NT2/D1 (cell line): ENCODE results near the gene TRIM8.

Source experiments
- DNase-seq: peaks from one replicate; pipeline ENCODE4 v3.0.0-alpha.2; 2011; ENCODE audit warnings: low read depth, low spot score
- H3K27me3 ChIP-seq: 2 replicates; pipeline ENCODE4 v1.6.0; 2011; ENCODE audit warnings: mild to moderate bottlenecking; ENCODE audit not compliant: insufficient read length, insufficient read depth
- H3K36me3 ChIP-seq: 2 replicates; pipeline ENCODE4 v1.6.1; 2011; ENCODE audit warnings: mild to moderate bottlenecking, low read length, mixed read lengths; ENCODE audit not compliant: insufficient read depth, insufficient read length
- H3K4me1 ChIP-seq: 2 replicates; pipeline ENCODE4 v1.5.1; 2011; ENCODE audit not compliant: insufficient read depth, insufficient read length
- H3K4me3 ChIP-seq: 2 replicates; pipeline ENCODE4 v1.5.1; 2011; ENCODE audit warnings: low read depth; ENCODE audit not compliant: insufficient read length
- H3K9ac ChIP-seq: 2 replicates; pipeline ENCODE4 v1.6.0; 2011; ENCODE audit warnings: low read depth; ENCODE audit not compliant: insufficient read length
- H3K9me3 ChIP-seq: 2 replicates; pipeline ENCODE4 v1.5.1; 2011; ENCODE audit warnings: mild to moderate bottlenecking, low read length; ENCODE audit not compliant: insufficient read depth
- SUZ12 ChIP-seq: IDR thresholded peaks from 2 replicates; pipeline ENCODE4 v1.6.1; 2011; ENCODE audit not compliant: insufficient read length, insufficient read depth; ENCODE audit errors: extremely low read depth
- YY1 ChIP-seq: IDR thresholded peaks from 2 replicates; pipeline ENCODE4 v1.6.1; 2011; ENCODE audit not compliant: insufficient read length, insufficient read depth
- ZNF274 ChIP-seq: IDR thresholded peaks from 2 replicates; pipeline ENCODE4 v1.6.1; 2011; ENCODE audit warnings: mild to moderate bottlenecking, low read depth, low read length

TRIM8 gene

DNA sequence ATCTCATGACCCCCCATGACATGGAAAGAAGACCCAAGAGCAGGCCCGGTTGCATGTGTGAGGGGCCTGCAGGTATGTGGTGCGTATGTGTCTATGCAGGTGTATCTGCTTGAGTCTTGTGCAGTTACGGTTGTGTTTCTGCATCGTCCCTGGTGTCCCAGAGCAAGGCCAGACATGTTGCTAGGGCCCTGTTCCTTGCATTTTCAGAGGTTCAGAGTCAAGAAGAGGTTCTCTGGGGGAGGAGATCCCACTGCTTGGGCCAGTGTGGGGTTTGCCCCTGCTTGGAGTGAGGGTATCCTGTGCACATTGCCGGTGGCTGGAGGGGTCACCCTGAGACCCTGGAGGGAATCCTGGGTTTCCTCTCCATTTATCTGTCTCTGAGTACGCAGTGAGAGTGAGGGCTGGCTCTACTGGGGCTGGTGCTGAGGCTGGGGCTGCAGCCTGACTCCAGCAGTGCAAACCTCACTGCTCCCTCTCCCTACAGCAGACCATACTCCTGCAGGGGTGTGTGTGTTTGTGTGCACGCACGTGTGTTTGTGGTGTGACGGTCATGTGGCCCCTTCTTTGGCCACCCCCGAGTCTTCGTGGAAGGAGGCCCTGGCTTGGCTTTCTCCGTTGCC lies 4.1 kb downstream of the TRIM8 start:
- H3K27me3 ChIP-seq, result no peaks in the 10 kb centered on the region
- H3K4me1 ChIP-seq, result peaks cover 24% of the 10 kb centered on the region
- H3K36me3 ChIP-seq, result peaks cover 59% of the 10 kb centered on the region
- no peak for TF ChIP-seq ZNF274
- no peaks in the 10 kb centered on the region for H3K9me3 ChIP-seq
- peak overlapping the region; percentile 64 for H3K9ac ChIP-seq
- H3K4me3 ChIP-seq, result no peak overlapping the region
- DNase-seq, result no peak

DNA sequence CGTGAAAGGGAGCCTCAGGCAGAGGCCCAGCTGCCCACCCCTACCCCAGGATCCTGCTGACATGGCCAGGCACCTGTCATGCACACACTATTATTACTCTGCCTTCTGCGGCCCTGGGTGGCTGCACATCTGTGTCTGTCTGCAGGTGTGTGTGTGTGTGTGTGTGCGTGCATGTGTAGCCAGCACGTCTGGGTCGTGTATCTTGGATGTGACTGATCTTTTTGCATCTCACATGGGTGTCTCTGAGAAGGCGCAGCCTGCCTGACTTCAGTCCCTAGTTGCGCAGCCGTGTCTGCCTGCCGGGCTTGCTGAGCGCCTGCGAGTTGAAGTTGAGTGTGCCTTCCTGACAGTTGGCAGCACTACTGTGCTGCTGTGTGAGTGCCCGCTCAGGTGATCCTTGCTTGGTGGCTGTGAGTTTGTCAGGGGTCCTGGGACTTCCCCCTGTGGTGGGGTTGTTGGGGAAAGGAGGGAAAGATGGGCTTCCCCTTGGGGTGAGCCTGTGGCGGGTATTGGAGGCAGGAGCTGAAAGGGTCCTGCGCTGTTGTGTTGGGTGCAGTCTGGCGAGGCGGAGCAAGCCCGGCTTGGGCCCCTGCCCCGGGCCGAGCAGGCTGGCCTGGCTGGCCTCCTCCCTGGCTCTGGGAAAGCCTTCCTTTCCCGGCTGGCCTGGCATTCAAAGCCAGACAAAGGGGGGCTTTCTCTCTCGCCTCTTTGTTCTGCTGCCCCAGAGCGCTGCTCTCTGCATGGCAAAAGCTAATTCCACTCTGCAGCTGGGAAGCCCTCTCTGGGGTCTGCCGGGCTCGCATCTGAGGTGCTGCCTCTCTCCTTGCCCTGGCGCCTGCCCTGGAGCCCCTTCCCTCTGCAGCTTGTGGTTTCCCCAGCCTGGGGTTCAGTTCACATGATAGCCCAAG lies 4.9 kb downstream of the TRIM8 start:
- H3K36me3 ChIP-seq, result peaks cover 65% of the 10 kb centered on the region
- H3K9ac ChIP-seq, result peak overlapping the region; percentile 64
- DNase-seq, result no peak
- H3K4me3 ChIP-seq, result no peak overlapping the region
- TF ChIP-seq YY1 (no peak), SUZ12 (no peak), ZNF274 (no peak)
- peaks cover 24% of the 10 kb centered on the region for H3K4me1 ChIP-seq
- H3K27me3 ChIP-seq, result no peaks in the 10 kb centered on the region
- H3K9me3 ChIP-seq, result no peaks in the 10 kb centered on the region

DNA sequence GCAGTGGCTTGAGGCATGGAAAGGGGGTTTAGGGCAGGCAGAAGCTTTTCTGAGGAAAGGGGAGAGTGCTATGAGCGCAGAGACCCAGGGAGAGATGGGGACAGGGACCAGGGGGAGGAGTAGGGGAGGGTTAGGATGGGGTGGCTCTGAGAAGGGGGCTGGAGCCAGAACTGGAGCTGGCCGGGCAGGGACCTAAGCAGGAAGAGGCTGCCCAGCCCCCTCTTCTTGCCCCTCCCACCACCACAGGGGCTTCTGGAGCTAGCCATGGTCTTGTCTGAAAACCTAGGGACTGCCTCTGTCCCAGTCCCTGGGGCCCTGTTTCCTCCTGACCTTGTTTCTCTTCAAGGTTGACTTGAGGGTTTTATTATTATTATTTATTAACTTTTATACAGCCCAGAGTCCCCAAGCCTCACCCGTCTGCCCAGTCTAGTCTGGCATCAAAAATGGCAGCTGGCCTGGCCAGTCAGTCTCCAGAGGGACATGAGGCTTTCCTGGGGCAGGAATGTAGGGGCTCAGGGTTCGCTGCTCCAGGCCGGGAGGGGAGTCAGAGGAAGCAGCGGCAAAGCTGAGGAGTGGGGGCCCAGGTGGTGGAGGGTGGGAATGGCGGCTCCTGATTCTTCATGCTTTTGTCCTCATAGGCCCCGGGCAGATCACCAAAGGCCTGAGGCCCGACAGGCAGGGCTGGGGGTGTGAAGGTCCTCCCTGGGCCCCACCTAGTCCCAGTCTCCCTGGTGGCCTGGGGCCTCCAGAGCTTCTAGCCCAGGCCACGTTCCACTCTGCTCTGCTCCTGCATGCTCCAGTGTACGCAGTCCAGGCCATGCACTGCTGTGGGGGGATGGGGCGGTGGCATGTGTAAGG lies 5.7 kb downstream of the TRIM8 start:
- Histone ChIP-seq H3K4me1 (peaks cover 22% of the 10 kb centered on the region), H3K4me3 (no peak overlapping the region)
- TF ChIP-seq YY1 (no peak), SUZ12 (no peak), ZNF274 (no peak)

DNA sequence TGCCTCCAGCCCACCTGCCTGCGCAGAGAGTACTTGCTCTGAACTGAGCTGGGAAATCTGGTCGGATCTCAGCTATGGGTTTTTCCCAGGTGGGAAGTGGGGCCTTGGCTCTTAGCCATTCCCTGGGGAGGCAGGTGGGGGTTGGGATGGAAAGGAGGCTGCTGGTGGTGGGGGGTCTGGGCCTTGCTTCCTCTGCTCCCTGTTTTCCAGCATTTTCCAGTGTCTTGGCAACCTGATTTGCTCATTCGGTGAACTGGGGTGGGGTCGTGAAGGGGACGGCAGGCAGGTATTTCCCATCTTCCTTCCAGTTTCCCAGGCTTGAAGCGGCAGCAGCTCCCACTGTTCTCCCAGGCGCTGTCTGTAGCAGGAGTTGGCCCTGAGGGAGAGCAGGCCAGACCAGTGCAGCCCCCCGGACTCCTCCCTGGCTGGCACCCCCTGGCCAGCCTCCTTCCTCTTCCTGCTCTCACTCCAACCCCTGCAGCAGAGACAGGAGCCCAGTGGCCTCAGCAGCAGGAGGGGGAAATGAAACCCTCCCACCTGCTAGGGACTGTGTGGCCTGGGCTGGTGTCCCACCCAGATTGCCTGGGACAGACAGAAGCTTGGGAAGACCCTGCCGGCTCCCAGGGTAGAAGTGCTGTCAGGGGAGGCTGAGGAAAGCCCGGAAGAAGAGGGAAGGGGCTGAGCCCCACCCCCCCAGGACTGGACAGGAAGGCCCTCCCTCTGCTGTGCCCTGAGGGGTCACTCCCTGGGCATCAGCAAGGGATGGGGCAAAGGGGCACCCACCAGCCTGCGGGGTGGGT lies 6.6 kb downstream of the TRIM8 start:
- Histone ChIP-seq H3K4me3 (no peak overlapping the region), H3K9ac (no peak overlapping the region), H3K4me1 (peaks cover 22% of the 10 kb centered on the region)

More for the DNA sequence above, 5.7 kb downstream of the TRIM8 start:
- Histone ChIP-seq H3K27me3 (no peaks in the 10 kb centered on the region), H3K9ac (peak overlapping the region; percentile 64), H3K36me3 (peaks cover 66% of the 10 kb centered on the region), H3K9me3 (no peaks in the 10 kb centered on the region)
- DNase-seq, result no peak

DNA sequence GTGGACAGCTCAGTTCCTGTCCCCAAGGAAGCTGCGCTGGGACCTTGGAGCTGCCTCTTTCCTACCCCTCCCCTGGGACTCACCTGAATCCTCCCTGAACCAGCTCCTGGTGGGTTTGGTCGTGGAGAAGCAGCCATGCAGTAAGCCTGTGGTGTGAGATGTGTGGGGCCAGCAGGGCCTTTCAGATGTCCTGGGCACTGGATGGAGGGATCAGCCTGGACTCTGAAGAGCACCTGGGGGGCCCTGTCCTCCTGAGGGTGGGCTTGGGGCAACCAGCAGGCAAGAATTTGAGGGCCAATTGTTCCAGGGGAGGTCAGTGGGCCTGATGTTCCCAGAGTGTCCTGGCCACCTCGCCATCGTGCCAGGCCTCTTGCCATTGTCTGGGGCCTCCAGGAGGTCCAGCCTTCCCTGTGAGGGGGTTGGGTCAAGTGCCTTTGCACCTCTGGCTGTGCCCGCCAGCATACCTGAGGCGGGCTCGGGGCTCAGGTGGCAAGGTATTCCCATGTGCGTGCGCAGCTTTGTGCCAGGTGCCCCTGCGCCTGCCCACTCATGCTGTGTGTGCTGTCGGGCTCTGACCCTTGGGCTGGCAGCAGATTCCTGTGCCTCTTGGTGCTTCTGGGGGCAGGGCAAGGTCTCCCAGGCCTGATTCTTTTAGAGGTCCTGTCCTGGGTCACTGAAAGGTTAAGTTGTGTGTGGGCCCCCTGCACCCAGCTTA lies 7.3 kb downstream of the TRIM8 start:
- Histone ChIP-seq H3K4me3 (no peak overlapping the region), H3K36me3 (peaks cover 81% of the 10 kb centered on the region), H3K9me3 (no peaks in the 10 kb centered on the region), H3K9ac (peak overlapping the region; percentile 21), H3K4me1 (peaks cover 22% of the 10 kb centered on the region), H3K27me3 (no peaks in the 10 kb centered on the region)
- no peak for TF ChIP-seq YY1
- no peak for TF ChIP-seq ZNF274
- no peak for TF ChIP-seq SUZ12
- DNase-seq, result no peak

More for the DNA sequence above, 6.6 kb downstream of the TRIM8 start:
- Histone ChIP-seq H3K36me3 (peaks cover 73% of the 10 kb centered on the region), H3K27me3 (no peaks in the 10 kb centered on the region), H3K9me3 (no peaks in the 10 kb centered on the region)
- no peak for DNase-seq
- TF ChIP-seq YY1, result no peak
- no peak for TF ChIP-seq ZNF274
- TF ChIP-seq SUZ12, result no peak

DNA sequence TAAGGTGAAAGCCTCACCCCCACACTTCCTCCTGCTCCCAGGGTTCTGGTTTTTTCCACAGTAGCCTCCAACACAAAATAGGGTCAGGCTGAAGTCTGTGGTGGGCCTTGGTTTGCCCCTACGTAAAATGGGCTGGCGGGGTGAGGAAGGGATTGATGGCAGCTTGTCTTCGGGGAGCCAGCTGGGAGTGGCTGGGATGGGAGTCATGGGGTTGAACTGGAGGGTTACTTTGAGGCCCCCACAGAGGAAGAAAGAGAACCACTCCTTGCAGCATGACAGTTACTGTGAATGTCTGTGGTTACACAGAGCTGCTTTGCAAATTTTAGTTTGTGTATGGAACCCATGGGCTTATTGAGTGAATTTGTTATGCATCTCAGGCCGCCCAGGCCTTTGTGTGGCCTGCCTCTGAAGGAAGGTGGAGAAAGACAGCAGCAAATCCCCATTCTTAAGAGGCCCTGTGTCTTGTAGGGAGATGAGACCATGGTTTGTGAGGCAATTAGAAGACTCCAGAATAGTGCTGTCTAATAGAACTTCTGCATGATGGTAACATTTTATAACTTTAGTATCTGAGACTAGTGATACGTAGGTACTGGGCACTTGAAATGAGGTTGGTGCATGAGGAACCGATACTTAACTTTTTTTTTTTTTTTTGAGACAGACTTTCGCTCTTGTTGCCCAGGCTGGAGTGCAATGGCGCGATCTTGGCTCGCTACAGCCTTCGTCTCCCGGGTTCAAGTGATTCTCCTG lies 8.1 kb downstream of the TRIM8 start:
- no peak for DNase-seq
- Histone ChIP-seq H3K4me3 (no peak overlapping the region), H3K4me1 (peaks cover 22% of the 10 kb centered on the region), H3K9me3 (no peaks in the 10 kb centered on the region), H3K9ac (peak overlapping the region; percentile 21), H3K27me3 (no peaks in the 10 kb centered on the region), H3K36me3 (peaks cover 81% of the 10 kb centered on the region)
- TF ChIP-seq SUZ12, result no peak
- TF ChIP-seq ZNF274, result no peak
- TF ChIP-seq YY1, result no peak
